PC-3 (cell line): Measurements from ENCODE around the gene CSF1R.

Experiments used
- CTCF ChIP-seq: fragments of 300-600 bp; sonication (generic); conservative IDR thresholded peaks from 2 replicates; pipeline ENCODE4 v1.5.1; 2017; ENCODE audit warnings: antibody characterized with exemption, low read depth, mild to moderate bottlenecking, low read length
- EZH2 ChIP-seq: fragments of 300-600 bp; sonication (generic); IDR thresholded peaks from one replicate; pipeline ENCODE4 v1.6.1; 2017; ENCODE audit warnings: antibody characterized with exemption, mild to moderate bottlenecking, low read length; ENCODE audit not compliant: unreplicated experiment
- EZH2phosphoT487 ChIP-seq: fragments of 300-600 bp; sonication (generic); IDR thresholded peaks from 2 replicates; pipeline ENCODE4 v1.6.1; 2018; ENCODE audit warnings: mild to moderate bottlenecking, antibody characterized with exemption, low read length, borderline replicate concordance

DNA sequence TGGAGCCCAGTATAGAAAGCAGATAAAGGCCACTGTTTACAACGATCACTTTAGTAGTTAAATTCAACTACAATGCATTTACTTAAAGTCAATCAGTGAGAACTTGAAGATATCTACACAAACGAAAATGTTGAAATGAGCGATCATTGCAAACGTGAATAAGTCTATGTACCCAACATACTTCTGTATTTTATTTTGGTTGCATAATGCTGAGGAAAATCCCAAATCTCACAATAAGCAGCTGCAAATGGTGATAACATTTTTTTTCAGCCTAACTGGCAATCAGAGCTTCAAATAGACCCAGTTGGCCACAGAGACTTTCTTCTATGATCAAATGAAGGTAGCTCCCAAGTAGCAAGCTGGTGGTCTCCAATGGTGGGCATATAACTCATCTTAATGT, 37.2 kb upstream of the CSF1R start:
- TF ChIP-seq CTCF (no peak), EZH2 (no peak), EZH2phosphoT487 (no peak)
